Measurements from ENCODE around the gene ALDH9A1. TPM values are rescaled to one million over a fixed set of nuclear protein-coding genes. Genes with fewer than 3 reads are reported as not detected.
"Not testable (repeated sequence)": the region's sequence is repeated elsewhere in the genome, so short reads cannot be mapped to it uniquely, and the experiment has no call there.

The ALDH9A1 gene
- total RNA-seq, 2 donors from 2014 or later, result 44.0 to 49.2 TPM

GRCh38 chr1:165647970-165648369, 50.4 kb downstream of the ALDH9A1 start:
- Mint-ChIP-seq H3K9me3 (no peaks in the 10 kb centered on the region), H3K4me1 (ENCODE audit: low read depth in 2 of 2) (peaks cover 7 to 24% of the 10 kb centered on the region in 2 donors), H3K27me3 (no peaks in the 10 kb centered on the region), H3K27ac (no peak overlapping the region), H3K36me3 (no peaks in the 10 kb centered on the region), H3K4me3 (no peak overlapping the region)
- DNase-seq (ENCODE audit: low spot score), result no peak
- no peak for ATAC-seq

- Mint-ChIP-seq H3K27me3 (no peaks in the 10 kb centered on the region), H3K27ac (no peak overlapping the region), H3K4me3 (no peak overlapping the region), H3K9me3 (no peaks in the 10 kb centered on the region), H3K4me1 (ENCODE audit: low read depth in 2 of 2) (peaks cover 7 to 24% of the 10 kb centered on the region in 2 donors), H3K36me3 (no peaks in the 10 kb centered on the region)
- DNase-seq (ENCODE audit: low spot score), result no peak
- ATAC-seq, result no peak
These were observed 50.8 kb downstream of the ALDH9A1 start for GRCh38 chr1:165647517-165647916.

- Mint-ChIP-seq H3K4me3 (no peak overlapping the region), H3K4me1 (ENCODE audit: low read depth in 2 of 2) (peaks cover 7 to 24% of the 10 kb centered on the region in 2 donors), H3K27ac (no peak overlapping the region), H3K9me3 (no peaks in the 10 kb centered on the region), H3K36me3 (no peaks in the 10 kb centered on the region), H3K27me3 (no peaks in the 10 kb centered on the region)
- no peak for DNase-seq (ENCODE audit: low spot score)
- ATAC-seq, result peak in 1 of 2 donors; percentile 57
These were observed 52.6 kb downstream of the ALDH9A1 start for GRCh38 chr1:165645654-165646366.

- DNase-seq (ENCODE audit: low spot score) (no peak), ATAC-seq (peak in 1 of 2 donors; percentile 51)
- Mint-ChIP-seq H3K27me3 (no peaks in the 10 kb centered on the region), H3K36me3 (no peaks in the 10 kb centered on the region), H3K4me3 (no peak overlapping the region), H3K9me3 (no peaks in the 10 kb centered on the region), H3K27ac (no peak overlapping the region), H3K4me1 (ENCODE audit: low read depth in 2 of 2) (peaks cover 11 to 28% of the 10 kb centered on the region in 2 donors)
These were observed 54.2 kb downstream of the ALDH9A1 start for GRCh38 chr1:165644064-165644735.

GRCh38 chr1:165641231-165641987, 57.0 kb downstream of the ALDH9A1 start:
- Mint-ChIP-seq H3K27ac (no peak overlapping the region), H3K9me3 (no peaks in the 10 kb centered on the region), H3K4me1 (ENCODE audit: low read depth in 2 of 2) (peaks cover 9 to 22% of the 10 kb centered on the region in 2 donors), H3K36me3 (no peaks in the 10 kb centered on the region), H3K4me3 (no peak overlapping the region), H3K27me3 (no peaks in the 10 kb centered on the region)
- no peak for DNase-seq (ENCODE audit: low spot score)
- no peak for ATAC-seq

GRCh38 chr1:165639821-165640623, 58.3 kb downstream of the ALDH9A1 start:
- ATAC-seq (peak in 1 of 2 donors; percentile 56), DNase-seq (ENCODE audit: low spot score) (no peak)
- no peak overlapping the region for H3K27ac Mint-ChIP-seq

GRCh38 chr1:165638211-165638610, 60.2 kb downstream of the ALDH9A1 start:
- peaks cover 13 to 20% of the 10 kb centered on the region in 2 donors for H3K4me1 Mint-ChIP-seq (ENCODE audit: low read depth in 2 of 2)
- DNase-seq (ENCODE audit: low spot score); H3K36me3 Mint-ChIP-seq; H3K27ac Mint-ChIP-seq; H3K4me3 Mint-ChIP-seq; ATAC-seq; H3K9me3 Mint-ChIP-seq; H3K27me3 Mint-ChIP-seq: not testable (repeated sequence)

More at GRCh38 chr1:165639821-165640623, 58.3 kb downstream of the ALDH9A1 start:
- Mint-ChIP-seq H3K4me3 (no peak overlapping the region), H3K4me1 (ENCODE audit: low read depth in 2 of 2) (peaks cover 4 to 9% of the 10 kb centered on the region in 2 donors), H3K36me3 (no peaks in the 10 kb centered on the region), H3K9me3 (no peaks in the 10 kb centered on the region), H3K27me3 (no peaks in the 10 kb centered on the region)

GRCh38 chr1:165637427-165637826, 60.9 kb downstream of the ALDH9A1 start:
- no peak for DNase-seq (ENCODE audit: low spot score)
- peaks cover 18 to 27% of the 10 kb centered on the region in 2 donors for H3K4me1 Mint-ChIP-seq (ENCODE audit: low read depth in 2 of 2)

GRCh38 chr1:165635823-165636222, 62.5 kb downstream of the ALDH9A1 start:
- Mint-ChIP-seq H3K27me3 (no peaks in the 10 kb centered on the region), H3K36me3 (no peaks in the 10 kb centered on the region), H3K4me1 (ENCODE audit: low read depth in 2 of 2) (peaks cover 18 to 27% of the 10 kb centered on the region in 2 donors), H3K9me3 (no peaks in the 10 kb centered on the region), H3K4me3 (no peak overlapping the region), H3K27ac (no peak overlapping the region)
- DNase-seq (ENCODE audit: low spot score) (no peak), ATAC-seq (no peak)

More at GRCh38 chr1:165637427-165637826, 60.9 kb downstream of the ALDH9A1 start:
- no peaks in the 10 kb centered on the region for H3K9me3 Mint-ChIP-seq
- H3K27ac Mint-ChIP-seq, result no peak overlapping the region
- no peak overlapping the region for H3K4me3 Mint-ChIP-seq
- no peaks in the 10 kb centered on the region for H3K27me3 Mint-ChIP-seq
- ATAC-seq, result no peak
- H3K36me3 Mint-ChIP-seq, result no peaks in the 10 kb centered on the region

- no peaks in the 10 kb centered on the region for H3K27me3 Mint-ChIP-seq
These were observed 63.0 kb downstream of the ALDH9A1 start for GRCh38 chr1:165635329-165635728.

GRCh38 chr1:165634154-165634921, 64.0 kb downstream of the ALDH9A1 start:
- peaks cover 0 to under 1% of the 10 kb centered on the region in 2 donors for H3K27me3 Mint-ChIP-seq
- H3K4me3 Mint-ChIP-seq, result no peak overlapping the region
- DNase-seq (ENCODE audit: low spot score) (no peak), ATAC-seq (no peak)
- no peaks in the 10 kb centered on the region for H3K9me3 Mint-ChIP-seq
- peak overlapping the region in 1 of 2 donors; percentile 10 for H3K27ac Mint-ChIP-seq
- peaks cover 14 to 23% of the 10 kb centered on the region in 2 donors for H3K4me1 Mint-ChIP-seq (ENCODE audit: low read depth in 2 of 2)
- H3K36me3 Mint-ChIP-seq, result no peaks in the 10 kb centered on the region

More at GRCh38 chr1:165635329-165635728, 63.0 kb downstream of the ALDH9A1 start:
- Mint-ChIP-seq H3K36me3 (no peaks in the 10 kb centered on the region), H3K4me3 (no peak overlapping the region), H3K27ac (no peak overlapping the region), H3K4me1 (ENCODE audit: low read depth in 2 of 2) (peaks cover 18 to 24% of the 10 kb centered on the region in 2 donors), H3K9me3 (no peaks in the 10 kb centered on the region)
- ATAC-seq (no peak), DNase-seq (ENCODE audit: low spot score) (no peak)

GRCh38 chr1:165633614-165634013, 64.7 kb downstream of the ALDH9A1 start:
- Mint-ChIP-seq H3K4me1 (ENCODE audit: low read depth in 2 of 2) (peaks cover 14 to 23% of the 10 kb centered on the region in 2 donors), H3K4me3 (no peak overlapping the region), H3K36me3 (no peaks in the 10 kb centered on the region), H3K9me3 (no peaks in the 10 kb centered on the region), H3K27me3 (peaks cover 0 to 6% of the 10 kb centered on the region in 2 donors), H3K27ac (peak overlapping the region in 1 of 2 donors; percentile 10)
- DNase-seq (ENCODE audit: low spot score) (no peak), ATAC-seq (no peak)
